Tibial nerve (tissue), 4 donors: Measurements from ENCODE around the gene MMP14. TPM values are rescaled to one million over a fixed set of nuclear protein-coding genes. Genes with fewer than 3 reads are reported as not detected.

Experiments
- DNase-seq, 2 donors: peaks; one replicate each; pipeline ENCODE4 v3.0.0-alpha.2; 2019; ENCODE audit warnings: low spot score in 2 of 2
- H3K27ac ChIP-seq, 4 donors: fragments of 200-600 bp; sonication (generic) in 3 of 4; one replicate each; pipeline ENCODE4 v1.5.1; 2017 to 2019; ENCODE audit warnings: mild to moderate bottlenecking in 1 of 4
- H3K27me3 ChIP-seq, 2 donors: fragments of 200-600 bp; sonication (generic) in 1 of 2; one replicate each; pipeline versions ENCODE4 v1.5.1 to v1.6.0; 2017 to 2019
- H3K36me3 ChIP-seq, 3 donors: fragments of 200-600 bp; sonication (generic); one replicate each; pipeline ENCODE4 v1.5.1; 2018 to 2019
- H3K4me1 ChIP-seq, 4 donors: fragments of 200-600 bp; sonication (generic) in 3 of 4; one replicate each; pipeline ENCODE4 v1.5.1; 2017 to 2019
- H3K4me3 ChIP-seq, 4 donors: fragments of 200-600 bp; sonication (generic) in 3 of 4; one replicate each; pipeline ENCODE4 v1.5.1; 2017 to 2019; ENCODE audit warnings: mild to moderate bottlenecking in 1 of 4, moderate library complexity in 1 of 4
- H3K9me3 ChIP-seq, 4 donors: fragments of 200-600 bp; sonication (generic) in 3 of 4; one replicate each; pipeline ENCODE4 v1.5.1; 2017 to 2019
- EP300 ChIP-seq, 2 donors: sonication (generic); formaldehyde crosslinking; IDR thresholded peaks; one replicate each; pipeline ENCODE4 v1.6.1; 2017; ENCODE audit warnings: antibody characterized with exemption in 2 of 2, mild to moderate bottlenecking in 1 of 2
- POLR2A ChIP-seq, 2 donors: fragments of 450-650 bp; IDR thresholded peaks; one replicate each; pipeline ENCODE4 v1.6.1; 2017; ENCODE audit warnings: antibody characterized with exemption in 2 of 2, mild to moderate bottlenecking in 2 of 2, moderate library complexity in 2 of 2
- WGBS, 2 donors: methylation state at CpG; one replicate each; pipeline ENCODE4 v1.1.5; 2018; 5-methylcytosine and 5-hydroxymethylcytosine counted together
- total RNA-seq, 4 donors: library from RNA; depleted of rRNA; stranded (reverse); fragments of >200 nt; gene quantifications; one replicate each; pipeline ENCODE4 v1.1.0, GENCODE V29; 2016
- TF ChIP-seq, protein P1 (sequence below), 5 experiments: fragments of 200-600 bp in 3 of 5; fragments of 450-650 bp in 2 of 5; sonication (generic) in 3 of 5; IDR thresholded peaks; one replicate each; pipeline ENCODE4 v1.5.1; 2016 to 2019; ENCODE audit warnings: antibody characterized with exemption in 5 of 5, mild to moderate bottlenecking in 3 of 5, moderate library complexity in 2 of 5

Gene MMP14
- total RNA-seq, 4 donors from 2014 or later: 101 to 222 (median 145) TPM

DNA sequence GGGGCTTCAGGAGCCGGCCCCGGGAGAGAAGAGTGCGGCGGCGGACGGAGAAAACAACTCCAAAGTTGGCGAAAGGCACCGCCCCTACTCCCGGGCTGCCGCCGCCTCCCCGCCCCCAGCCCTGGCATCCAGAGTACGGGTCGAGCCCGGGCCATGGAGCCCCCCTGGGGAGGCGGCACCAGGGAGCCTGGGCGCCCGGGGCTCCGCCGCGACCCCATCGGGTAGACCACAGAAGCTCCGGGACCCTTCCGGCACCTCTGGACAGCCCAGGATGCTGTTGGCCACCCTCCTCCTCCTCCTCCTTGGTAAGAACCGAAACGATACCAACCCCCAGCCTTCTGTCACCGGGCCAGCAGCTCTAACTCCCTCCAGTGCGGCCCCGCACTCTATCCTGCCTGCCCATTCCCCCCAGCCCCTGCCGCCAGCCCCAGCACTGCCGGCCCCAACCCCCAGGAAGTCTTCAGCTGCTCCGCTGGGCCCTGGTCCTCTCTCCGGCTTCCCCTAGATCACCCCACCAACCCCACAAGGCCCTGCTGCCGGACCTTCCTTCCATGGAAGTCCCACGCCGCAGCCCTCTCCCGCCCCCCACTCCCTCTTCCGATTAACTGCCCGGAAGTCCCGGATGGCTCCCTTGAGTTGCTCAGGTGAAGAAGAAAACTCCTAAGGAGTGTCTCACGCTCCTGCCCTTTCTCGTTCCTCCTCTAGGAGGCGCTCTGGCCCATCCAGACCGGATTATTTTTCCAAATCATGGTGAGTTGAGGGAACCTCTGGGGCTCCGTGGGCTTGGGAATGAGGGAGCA lies 35.8 kb downstream of the MMP14 start:
- DNase-seq: peak; percentile 82 to 91
- 1 to 2% methylated on average over 20 to 22 of the region's 45 CpGs for WGBS, 2 donors
- peaks cover 0 to 55% (median 16%) of the 10 kb centered on the region in 4 donors for H3K4me1 ChIP-seq
- H3K4me3 ChIP-seq: peak overlapping the region; percentile 75 to 99 (median 97)
- H3K27ac ChIP-seq: peak overlapping the region; percentile 96 to 100 (median 99)
- TF ChIP-seq EP300 (IDR thresholded peaks at IDR 0.05): peak in 1 of 2 donors; percentile 61
- TF ChIP-seq, protein P1, sequence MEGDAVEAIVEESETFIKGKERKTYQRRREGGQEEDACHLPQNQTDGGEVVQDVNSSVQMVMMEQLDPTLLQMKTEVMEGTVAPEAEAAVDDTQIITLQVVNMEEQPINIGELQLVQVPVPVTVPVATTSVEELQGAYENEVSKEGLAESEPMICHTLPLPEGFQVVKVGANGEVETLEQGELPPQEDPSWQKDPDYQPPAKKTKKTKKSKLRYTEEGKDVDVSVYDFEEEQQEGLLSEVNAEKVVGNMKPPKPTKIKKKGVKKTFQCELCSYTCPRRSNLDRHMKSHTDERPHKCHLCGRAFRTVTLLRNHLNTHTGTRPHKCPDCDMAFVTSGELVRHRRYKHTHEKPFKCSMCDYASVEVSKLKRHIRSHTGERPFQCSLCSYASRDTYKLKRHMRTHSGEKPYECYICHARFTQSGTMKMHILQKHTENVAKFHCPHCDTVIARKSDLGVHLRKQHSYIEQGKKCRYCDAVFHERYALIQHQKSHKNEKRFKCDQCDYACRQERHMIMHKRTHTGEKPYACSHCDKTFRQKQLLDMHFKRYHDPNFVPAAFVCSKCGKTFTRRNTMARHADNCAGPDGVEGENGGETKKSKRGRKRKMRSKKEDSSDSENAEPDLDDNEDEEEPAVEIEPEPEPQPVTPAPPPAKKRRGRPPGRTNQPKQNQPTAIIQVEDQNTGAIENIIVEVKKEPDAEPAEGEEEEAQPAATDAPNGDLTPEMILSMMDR (IDR thresholded peaks at IDR 0.05): peak; percentile 91 to 96 (median 95)
- TF ChIP-seq POLR2A (IDR thresholded peaks at IDR 0.05): no peak
- H3K27me3 ChIP-seq: no peaks in the 10 kb centered on the region
- peaks cover 0 to 42% (median 25%) of the 10 kb centered on the region in 3 donors for H3K36me3 ChIP-seq
- no peaks in the 10 kb centered on the region for H3K9me3 ChIP-seq

DNA sequence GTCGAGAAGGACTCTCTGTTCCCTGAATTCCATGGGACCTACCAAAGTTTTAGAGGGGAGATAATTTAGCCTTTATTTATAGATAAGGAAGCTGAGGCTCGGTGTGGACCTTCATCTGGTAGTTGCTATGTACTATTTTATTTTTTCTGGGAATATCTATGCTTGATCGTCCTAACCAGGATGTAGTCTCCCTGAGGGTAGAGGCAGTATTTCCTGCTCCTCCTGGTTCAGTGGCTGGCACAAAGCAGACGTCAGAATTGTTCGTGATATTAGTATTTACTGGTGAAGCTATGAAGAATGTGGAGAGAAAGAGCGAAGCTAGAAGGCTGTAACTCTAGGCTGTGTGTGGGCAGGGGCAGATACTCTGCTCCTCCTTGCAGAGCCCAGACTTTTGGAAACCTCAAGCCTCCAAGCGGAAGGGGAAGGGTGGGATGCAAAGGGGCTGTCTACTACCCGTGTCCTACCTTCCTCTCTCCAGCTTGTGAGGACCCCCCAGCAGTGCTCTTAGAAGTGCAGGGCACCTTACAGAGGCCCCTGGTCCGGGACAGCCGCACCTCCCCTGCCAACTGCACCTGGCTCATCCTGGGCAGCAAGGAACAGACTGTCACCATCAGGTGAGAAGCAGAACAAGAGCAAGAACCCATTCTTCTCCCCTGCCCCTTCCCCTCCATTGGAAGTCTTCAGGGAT lies 36.6 kb downstream of the MMP14 start:
- peaks cover 0 to 55% (median 16%) of the 10 kb centered on the region in 4 donors for H3K4me1 ChIP-seq

DNA sequence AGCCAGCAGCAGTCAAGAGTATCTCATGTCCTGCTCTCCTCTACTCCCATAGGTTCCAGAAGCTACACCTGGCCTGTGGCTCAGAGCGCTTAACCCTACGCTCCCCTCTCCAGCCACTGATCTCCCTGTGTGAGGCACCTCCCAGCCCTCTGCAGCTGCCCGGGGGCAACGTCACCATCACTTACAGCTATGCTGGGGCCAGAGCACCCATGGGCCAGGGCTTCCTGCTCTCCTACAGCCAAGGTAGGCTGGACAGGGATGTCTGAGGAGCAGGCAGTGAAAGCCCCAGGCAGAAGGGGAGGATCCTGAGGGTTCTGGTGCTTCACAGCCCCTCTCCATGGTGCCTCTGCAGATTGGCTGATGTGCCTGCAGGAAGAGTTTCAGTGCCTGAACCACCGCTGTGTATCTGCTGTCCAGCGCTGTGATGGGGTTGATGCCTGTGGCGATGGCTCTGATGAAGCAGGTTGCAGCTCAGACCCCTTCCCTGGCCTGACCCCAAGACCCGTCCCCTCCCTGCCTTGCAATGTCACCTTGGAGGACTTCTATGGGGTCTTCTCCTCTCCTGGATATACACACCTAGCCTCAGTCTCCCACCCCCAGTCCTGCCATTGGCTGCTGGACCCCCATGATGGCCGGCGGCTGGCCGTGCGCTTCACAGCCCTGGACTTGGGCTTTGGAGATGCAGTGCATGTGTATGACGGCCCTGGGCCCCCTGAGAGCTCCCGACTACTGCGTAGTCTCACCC lies 38.8 kb downstream of the MMP14 start:
- peaks cover 0 to 49% (median 11%) of the 10 kb centered on the region in 4 donors for H3K4me1 ChIP-seq
- H3K27me3 ChIP-seq: no peaks in the 10 kb centered on the region
- 92 to 93% methylated on average over 12 to 15 of the region's 15 CpGs for WGBS, 2 donors
- H3K9me3 ChIP-seq: no peaks in the 10 kb centered on the region
- DNase-seq: no peak
- TF ChIP-seq, protein P1 (IDR thresholded peaks at IDR 0.05): no peak
- H3K4me3 ChIP-seq: no peak overlapping the region
- H3K36me3 ChIP-seq: peaks cover 0 to 71% (median 39%) of the 10 kb centered on the region in 3 donors
- no peak overlapping the region for H3K27ac ChIP-seq

More for the DNA sequence above, 36.6 kb downstream of the MMP14 start:
- TF ChIP-seq EP300 (IDR thresholded peaks at IDR 0.05) (no peak), POLR2A (IDR thresholded peaks at IDR 0.05) (no peak)
- TF ChIP-seq, protein P1 (IDR thresholded peaks at IDR 0.05): no peak
- H3K27ac ChIP-seq: peak overlapping the region; percentile 96 to 100 (median 99)
- H3K27me3 ChIP-seq: no peaks in the 10 kb centered on the region
- 39 to 42% methylated on average over 10 of the region's 10 CpGs for WGBS, 2 donors
- DNase-seq: no peak
- peaks cover 0 to 49% (median 32%) of the 10 kb centered on the region in 3 donors for H3K36me3 ChIP-seq
- peak overlapping the region; percentile 75 to 99 (median 97) for H3K4me3 ChIP-seq
- H3K9me3 ChIP-seq: no peaks in the 10 kb centered on the region

DNA sequence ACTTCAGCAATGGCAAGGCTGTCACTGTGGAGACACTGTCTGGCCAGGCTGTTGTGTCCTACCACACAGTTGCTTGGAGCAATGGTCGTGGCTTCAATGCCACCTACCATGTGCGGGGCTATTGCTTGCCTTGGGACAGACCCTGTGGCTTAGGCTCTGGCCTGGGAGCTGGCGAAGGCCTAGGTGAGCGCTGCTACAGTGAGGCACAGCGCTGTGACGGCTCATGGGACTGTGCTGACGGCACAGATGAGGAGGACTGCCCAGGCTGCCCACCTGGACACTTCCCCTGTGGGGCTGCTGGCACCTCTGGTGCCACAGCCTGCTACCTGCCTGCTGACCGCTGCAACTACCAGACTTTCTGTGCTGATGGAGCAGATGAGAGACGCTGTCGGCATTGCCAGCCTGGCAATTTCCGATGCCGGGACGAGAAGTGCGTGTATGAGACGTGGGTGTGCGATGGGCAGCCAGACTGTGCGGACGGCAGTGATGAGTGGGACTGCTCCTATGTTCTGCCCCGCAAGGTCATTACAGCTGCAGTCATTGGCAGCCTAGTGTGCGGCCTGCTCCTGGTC lies 39.4 kb downstream of the MMP14 start:
- WGBS, 2 donors: 93 to 96% methylated on average over 18 to 19 of the region's 20 CpGs
- Histone ChIP-seq H3K9me3 (no peaks in the 10 kb centered on the region), H3K4me3 (no peak overlapping the region), H3K36me3 (peaks cover 0 to 71% (median 39%) of the 10 kb centered on the region in 3 donors), H3K4me1 (peaks cover 0 to 42% (median 6%) of the 10 kb centered on the region in 4 donors), H3K27ac (no peak overlapping the region), H3K27me3 (no peaks in the 10 kb centered on the region)
- TF ChIP-seq EP300 (IDR thresholded peaks at IDR 0.05) (no peak), POLR2A (IDR thresholded peaks at IDR 0.05) (no peak)
- TF ChIP-seq, protein P1 (IDR thresholded peaks at IDR 0.05): no peak
- no peak for DNase-seq
